Adrenal gland (tissue), 5 donors: ENCODE data around the gene ISG20.

Experiments used
- POLR2A ChIP-seq, 2 donors: fragments of 450-650 bp; IDR thresholded peaks; one replicate each; pipeline ENCODE4 v1.6.1; 2017; ENCODE audit warnings: antibody characterized with exemption in 2 of 2, mild to moderate bottlenecking in 2 of 2, moderate library complexity in 1 of 2
- TF ChIP-seq, protein P1 (sequence below), 6 experiments: fragments of 450-650 bp in 4 of 6; fragments of 200-600 bp in 2 of 6; sonication (generic) in 1 of 6; IDR thresholded peaks; 1 replicate in 5 of 6; 2 replicates in 1 of 6; pipeline versions ENCODE4 v1.5.1 to v1.8.0; 2016 to 2021; ENCODE audit warnings: antibody characterized with exemption in 6 of 6, mild to moderate bottlenecking in 2 of 6, moderate library complexity in 1 of 6
- donor health status: DM: no; HTN: no; CAD: no.

DNA sequence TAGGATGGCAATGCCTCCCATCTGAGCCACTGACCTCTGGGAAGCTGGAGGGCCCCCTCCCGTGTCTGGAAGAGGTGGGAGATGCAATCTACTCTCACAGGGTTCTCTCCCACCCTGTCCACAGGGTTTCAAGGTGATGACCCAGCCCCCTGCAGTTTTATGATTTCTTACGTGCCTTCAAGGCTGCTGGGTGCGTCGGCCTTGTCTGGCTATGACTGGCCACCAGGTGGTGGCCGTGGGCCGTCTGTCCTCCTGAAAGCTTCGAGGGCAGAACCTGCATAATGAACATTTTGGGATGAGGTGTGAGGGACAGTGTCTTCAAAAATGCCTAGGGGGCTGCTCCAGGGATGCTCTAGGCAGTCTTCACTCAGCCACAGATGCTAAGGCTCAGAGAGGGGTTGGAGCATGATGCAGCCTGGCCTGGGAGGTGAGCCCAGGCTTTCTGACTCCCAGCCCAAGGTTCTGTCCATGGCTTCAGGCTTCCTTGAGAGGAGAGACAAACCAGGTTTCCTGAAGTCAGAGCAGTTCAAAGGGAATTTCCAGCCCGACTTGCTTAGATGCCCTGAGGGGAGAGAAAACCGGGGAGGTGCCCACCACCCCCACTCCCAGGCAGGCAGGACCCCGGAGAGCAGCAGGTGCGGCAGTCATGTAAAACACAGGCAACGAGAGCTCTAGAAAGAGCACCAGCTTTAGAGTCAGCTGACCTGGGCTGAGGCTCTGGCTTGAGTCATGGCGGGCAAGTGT lies 18.7 kb downstream of the ISG20 start:
- TF ChIP-seq, protein P1, sequence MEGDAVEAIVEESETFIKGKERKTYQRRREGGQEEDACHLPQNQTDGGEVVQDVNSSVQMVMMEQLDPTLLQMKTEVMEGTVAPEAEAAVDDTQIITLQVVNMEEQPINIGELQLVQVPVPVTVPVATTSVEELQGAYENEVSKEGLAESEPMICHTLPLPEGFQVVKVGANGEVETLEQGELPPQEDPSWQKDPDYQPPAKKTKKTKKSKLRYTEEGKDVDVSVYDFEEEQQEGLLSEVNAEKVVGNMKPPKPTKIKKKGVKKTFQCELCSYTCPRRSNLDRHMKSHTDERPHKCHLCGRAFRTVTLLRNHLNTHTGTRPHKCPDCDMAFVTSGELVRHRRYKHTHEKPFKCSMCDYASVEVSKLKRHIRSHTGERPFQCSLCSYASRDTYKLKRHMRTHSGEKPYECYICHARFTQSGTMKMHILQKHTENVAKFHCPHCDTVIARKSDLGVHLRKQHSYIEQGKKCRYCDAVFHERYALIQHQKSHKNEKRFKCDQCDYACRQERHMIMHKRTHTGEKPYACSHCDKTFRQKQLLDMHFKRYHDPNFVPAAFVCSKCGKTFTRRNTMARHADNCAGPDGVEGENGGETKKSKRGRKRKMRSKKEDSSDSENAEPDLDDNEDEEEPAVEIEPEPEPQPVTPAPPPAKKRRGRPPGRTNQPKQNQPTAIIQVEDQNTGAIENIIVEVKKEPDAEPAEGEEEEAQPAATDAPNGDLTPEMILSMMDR (IDR thresholded peaks at IDR 0.05) = peak; percentile 75 to 82 (median 79)
- TF ChIP-seq POLR2A (IDR thresholded peaks at IDR 0.05) = no peak
